NCI-H2107 treated with DMSO at 0.1 percent for 48 hours (cell line): ENCODE measurements around the gene PIK3IP1.
"Not testable (repeated sequence)": the region's sequence is repeated elsewhere in the genome, so short reads cannot be mapped to it uniquely, and the experiment has no call there.

Experiments used
- DNase-seq: peaks from one replicate; lab custom pipeline; 2025; ENCODE audit not compliant: unreplicated experiment; lab: John Stamatoyannopoulos, UW

The PIK3IP1 gene

DNA sequence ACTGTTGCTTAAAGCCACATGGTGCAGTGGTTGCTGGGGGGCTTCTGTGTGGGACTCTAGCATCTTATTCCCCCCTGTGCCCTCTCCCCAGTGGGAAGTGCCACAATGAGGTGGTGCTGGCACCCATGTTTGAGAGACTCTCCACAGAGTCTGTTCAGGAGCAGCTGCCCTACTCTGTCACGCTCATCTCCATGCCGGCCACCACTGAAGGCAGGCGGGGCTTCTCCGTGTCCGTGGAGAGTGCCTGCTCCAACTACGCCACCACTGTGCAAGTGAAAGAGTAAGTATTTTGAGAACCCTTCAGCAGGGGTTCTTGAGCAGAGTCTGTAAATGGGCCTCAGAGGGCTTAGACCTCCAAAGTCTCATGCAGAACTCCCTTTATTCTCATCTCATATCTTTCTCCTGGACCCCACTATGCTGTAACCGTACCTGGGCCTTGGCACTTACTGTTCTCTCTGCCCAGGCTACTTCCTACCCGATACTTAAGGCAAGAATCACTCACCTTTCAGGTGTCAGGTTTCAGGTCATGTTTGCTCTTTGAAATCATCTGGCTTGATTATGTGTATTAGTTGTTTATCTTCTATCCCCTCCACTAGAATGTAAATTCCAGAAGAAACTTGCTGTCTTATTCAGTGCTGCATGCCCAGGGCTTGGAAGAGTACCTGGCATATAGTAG lies 32.4 kb downstream of the PIK3IP1 start:
- no peak for DNase-seq

GRCh38 chr22:31253949-31254348 lies 38.3 kb downstream of the PIK3IP1 start:
- DNase-seq: no peak

DNA sequence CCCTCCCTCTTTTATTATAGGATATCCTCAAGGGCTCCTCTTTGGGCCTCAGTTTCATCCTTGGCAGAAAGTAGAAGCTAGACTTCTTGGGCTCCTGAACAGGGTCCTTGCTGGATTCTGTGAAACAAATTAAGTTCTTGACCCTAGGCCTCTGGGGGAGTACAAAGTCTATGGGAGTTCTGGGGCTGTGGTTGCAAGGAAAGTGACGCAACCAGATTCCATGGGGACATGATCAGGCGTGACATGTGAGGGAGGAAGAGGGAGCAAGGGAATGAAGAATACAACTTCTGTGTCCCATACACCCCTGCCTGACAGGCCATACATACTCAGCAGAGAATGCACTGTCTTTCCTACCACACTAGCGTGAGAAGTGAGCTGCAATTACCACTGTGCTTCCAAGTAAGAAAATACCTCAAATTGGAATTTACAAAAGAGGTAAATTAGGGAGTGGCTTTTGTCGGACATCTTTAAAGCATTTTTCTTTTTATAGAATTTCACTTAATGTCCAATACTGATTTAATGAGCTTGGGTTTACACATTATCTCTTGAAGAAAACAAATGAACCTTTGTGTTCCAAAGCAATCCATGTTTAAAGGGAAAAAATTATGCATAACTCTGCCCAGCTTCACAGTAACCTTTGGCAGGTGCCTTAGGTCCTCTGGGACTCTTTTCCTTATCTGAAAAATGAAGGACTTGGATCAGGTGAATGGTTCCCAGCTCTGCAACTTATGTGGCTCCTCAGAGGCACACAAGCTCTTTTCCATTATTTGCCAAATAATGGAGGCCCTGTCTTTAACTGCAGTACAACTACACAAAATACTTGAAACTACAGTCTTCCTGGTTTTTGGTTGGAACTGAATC lies 41.3 kb downstream of the PIK3IP1 start:
- DNase-seq: no peak

GRCh38 chr22:31248965-31249958 lies 43.0 kb downstream of the PIK3IP1 start:
- no peak for DNase-seq

DNA sequence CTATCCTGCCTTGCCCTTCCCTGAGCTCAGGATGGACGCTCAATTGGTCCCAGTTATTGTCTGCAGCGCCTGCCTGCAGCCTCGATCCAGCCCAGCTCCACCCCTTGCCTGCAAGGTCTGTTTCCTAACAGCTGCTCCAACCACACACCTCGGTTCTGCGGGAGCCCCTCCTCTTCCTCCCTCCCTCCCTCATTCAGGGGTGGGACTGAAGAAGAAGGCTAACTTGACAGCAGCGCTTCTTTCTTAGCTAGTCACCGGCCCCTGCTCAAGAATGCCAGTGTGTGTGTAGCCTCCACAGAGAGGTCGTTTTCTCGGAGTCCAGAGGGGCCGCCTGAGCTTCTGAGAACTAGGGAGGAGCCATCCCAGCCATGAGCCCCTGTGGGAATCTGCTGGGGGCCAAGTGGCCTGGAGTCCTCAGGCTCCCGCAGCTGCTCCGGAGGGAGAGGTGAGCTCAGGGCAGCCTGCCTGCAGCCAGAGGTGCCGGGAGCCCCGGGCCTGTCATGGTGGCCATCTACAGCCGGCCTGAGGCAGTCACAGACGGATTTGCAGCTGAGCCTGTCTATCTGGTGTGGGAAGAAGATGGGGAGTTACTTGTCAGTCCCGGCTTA lies 44.0 kb downstream of the PIK3IP1 start:
- no peak for DNase-seq

- DNase-seq: no peak
Observed at GRCh38 chr22:31247726-31248125, 44.6 kb downstream of the PIK3IP1 start.

GRCh38 chr22:31246687-31247086 lies 45.6 kb downstream of the PIK3IP1 start:
- no peak for DNase-seq

- DNase-seq: not testable (repeated sequence)
Observed at GRCh38 chr22:31245998-31246397, 46.3 kb downstream of the PIK3IP1 start.

GRCh38 chr22:31244943-31245451 lies 47.3 kb downstream of the PIK3IP1 start:
- no peak for DNase-seq

DNA sequence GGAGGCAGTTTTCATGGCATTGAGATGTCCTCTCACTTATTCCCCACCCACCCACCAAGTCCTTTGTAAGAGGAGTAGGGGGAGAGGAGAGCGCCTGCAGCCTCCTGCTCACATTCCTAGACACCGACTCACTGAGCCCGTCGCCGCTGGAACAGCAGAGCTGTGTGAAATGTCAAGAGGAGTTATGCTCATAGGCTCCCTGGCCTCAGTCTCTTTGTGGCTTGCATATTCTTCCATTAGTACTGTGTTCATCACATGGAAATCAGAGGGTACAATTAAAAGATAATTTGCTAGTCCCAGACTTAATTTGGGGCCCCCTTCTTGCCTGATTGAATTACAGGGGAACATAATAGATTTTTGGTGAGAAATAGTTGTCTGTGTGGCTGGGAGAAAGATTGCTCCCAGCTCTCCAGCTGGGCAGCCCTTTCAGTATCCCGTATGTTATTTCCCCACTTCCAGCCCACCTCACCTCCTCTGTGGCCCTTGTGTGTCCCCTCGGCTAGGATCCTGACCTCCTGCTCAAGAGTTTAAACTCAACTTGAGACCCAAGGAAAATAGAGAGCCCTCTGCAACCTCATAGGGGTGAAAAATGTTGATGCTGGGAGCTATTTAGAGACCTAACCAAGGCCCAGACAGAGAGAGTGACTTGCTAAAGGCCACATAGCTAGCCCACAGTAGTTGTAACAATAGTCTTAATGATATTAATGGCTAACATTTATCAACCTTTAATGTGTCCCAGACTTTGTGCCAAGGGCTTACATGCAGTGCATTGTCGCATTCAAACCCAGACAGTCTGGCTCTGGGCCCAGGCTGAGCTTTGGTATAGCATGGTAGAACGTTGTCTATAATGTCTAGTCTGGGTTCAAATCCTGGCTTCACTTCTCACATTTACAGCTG lies 48.0 kb downstream of the PIK3IP1 start:
- no peak for DNase-seq

GRCh38 chr22:31243339-31244045 lies 48.8 kb downstream of the PIK3IP1 start:
- no peak for DNase-seq

DNA sequence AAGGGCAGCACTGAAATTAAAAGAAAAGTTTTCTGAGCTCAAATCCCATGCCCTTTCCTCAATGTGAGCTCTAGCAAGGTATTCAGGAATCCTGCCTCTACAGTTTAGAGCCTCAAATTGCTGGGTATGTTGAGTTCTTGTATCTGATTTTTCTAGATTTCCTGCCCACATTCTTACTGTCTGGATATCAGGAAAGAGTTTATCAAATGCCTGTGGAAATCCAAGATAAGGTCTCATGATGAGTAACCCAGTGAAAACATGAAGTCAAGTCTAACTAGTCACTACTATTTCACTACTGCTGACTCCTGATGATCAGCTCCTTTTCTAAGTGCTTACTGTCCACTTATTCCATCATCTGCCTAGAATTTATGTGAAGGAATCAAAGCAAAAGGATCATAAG lies 50.4 kb downstream of the PIK3IP1 start:
- DNase-seq: no peak

DNA sequence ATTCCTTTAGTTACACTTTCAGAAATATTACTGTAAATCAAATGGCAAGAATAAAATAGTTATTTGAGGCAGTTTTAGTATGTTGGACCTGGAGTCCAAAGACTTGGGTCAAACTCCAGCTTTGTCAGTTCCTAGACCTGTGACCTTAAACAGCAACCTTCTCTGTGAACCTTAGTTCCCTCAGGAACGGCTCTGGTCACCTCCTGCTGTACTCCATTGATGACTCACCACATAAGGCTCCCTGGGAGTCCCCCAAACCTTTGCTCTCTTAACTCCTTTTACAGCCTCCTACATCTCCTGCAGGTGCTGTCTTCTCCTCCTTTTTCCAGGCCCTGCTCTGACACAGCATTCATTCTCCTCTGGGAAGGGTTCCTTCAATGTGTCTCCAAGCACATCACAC lies 51.1 kb downstream of the PIK3IP1 start:
- no peak for DNase-seq

GRCh38 chr22:31239771-31240370 lies 52.4 kb downstream of the PIK3IP1 start:
- no peak for DNase-seq

DNA sequence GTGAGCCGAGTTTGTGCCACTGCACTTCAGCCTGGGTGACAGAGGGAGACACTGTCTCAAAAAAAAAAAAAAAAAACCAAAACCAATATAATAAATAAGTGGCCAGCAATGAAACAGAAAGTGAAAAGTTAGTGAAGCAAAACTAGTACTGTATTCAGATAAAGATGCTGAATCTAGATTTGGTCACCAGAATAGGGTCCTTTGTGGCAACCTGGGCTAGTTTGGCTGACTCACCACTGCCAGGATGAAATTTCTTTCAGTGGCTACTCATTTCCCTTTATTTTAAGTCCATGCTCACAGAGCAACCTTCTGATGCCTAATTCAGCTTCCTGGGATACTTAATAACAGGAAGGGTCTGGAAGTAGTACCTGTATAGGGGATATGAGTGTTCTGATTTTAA lies 54.2 kb downstream of the PIK3IP1 start:
- no peak for DNase-seq

DNA sequence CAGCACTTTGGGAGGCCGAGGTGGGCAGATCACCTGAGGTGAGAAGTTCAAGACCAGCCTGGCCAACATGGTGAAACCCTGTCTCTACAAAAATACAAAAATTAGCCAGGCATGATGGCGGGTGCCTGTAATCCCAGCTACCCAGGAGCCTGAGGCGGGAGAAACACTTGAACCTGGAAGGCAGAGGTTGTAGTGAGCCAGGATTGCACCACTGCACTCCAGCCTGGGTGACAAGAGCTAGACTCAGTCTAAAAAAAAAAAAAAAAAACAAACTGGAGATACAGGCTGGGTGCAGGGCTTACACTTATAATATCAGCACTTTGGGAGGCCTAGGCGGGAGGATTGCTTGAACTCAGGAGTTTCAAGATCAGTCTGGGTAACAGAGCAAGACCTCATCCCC lies 56.2 kb downstream of the PIK3IP1 start:
- DNase-seq: not testable (repeated sequence)

- no peak for DNase-seq
Observed at GRCh38 chr22:31235081-31235480, 57.2 kb downstream of the PIK3IP1 start.

GRCh38 chr22:31233001-31233400 lies 59.3 kb downstream of the PIK3IP1 start:
- no peak for DNase-seq
